ENCODE data around the gene SYNPO2.

- TF ChIP-seq CTCF (IDR thresholded peaks at IDR 0.05) (no peak), POLR2AphosphoS5 (IDR thresholded peaks at IDR 0.05) (no peak)
Observed at GRCh38 chr4:118839221-118839927, 49.3 kb upstream of the SYNPO2 start.
